Tibial nerve (tissue), 3 donors: ENCODE measurements around the gene PKDREJ.

ENCODE experiments used
- CTCF ChIP-seq, 5 experiments: fragments of 200-600 bp in 3 of 5; fragments of 450-650 bp in 2 of 5; sonication (generic) in 3 of 5; IDR thresholded peaks; one replicate each; pipeline ENCODE4 v1.5.1; 2016 to 2019; ENCODE audit warnings: antibody characterized with exemption in 5 of 5, mild to moderate bottlenecking in 3 of 5, moderate library complexity in 2 of 5
- POLR2A ChIP-seq, 2 donors: fragments of 450-650 bp; IDR thresholded peaks; one replicate each; pipeline ENCODE4 v1.6.1; 2017; ENCODE audit warnings: antibody characterized with exemption in 2 of 2, mild to moderate bottlenecking in 2 of 2, moderate library complexity in 2 of 2

- no peak for TF ChIP-seq CTCF (IDR thresholded peaks at IDR 0.05)
- TF ChIP-seq POLR2A (IDR thresholded peaks at IDR 0.05): no peak
These were observed 45.3 kb upstream of the PKDREJ start for GRCh38 chr22:46308283-46308988.
